ENCODE measurements around the gene KLK10.

Gene KLK10

DNA sequence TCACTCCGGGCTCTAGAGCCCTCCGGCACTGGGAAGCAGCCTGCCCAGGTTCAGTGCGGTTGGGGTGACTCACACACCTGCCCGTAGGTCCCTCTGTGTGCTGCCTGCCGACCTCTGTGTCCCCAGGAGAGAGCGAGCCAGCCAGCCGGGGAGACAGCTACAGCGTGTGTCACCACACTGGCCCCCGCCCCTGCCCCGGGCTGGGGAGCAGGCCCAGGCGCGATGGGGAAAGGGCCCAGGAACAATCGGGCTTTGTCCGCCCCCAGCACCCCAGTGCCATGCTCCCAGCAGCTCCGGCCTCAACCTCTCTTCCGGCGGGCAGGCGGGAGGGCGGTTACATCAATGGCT, 50.1 kb downstream of the KLK10 start, which contains the start of gene KLK6:
TSS of gene KLK6 (minus strand) at position 179 of the 348 bp plus-strand sequence. CDS start 1,487 bp downstream, outside the sequence.
- H3K4me3 ChIP-seq (ENCODE audit: low read depth, low read length): no peak within 1 kb of the TSS

GRCh38 chr19:50968716-50969412, 50.6 kb downstream of the KLK10 start:
- TF ChIP-seq, protein P1, sequence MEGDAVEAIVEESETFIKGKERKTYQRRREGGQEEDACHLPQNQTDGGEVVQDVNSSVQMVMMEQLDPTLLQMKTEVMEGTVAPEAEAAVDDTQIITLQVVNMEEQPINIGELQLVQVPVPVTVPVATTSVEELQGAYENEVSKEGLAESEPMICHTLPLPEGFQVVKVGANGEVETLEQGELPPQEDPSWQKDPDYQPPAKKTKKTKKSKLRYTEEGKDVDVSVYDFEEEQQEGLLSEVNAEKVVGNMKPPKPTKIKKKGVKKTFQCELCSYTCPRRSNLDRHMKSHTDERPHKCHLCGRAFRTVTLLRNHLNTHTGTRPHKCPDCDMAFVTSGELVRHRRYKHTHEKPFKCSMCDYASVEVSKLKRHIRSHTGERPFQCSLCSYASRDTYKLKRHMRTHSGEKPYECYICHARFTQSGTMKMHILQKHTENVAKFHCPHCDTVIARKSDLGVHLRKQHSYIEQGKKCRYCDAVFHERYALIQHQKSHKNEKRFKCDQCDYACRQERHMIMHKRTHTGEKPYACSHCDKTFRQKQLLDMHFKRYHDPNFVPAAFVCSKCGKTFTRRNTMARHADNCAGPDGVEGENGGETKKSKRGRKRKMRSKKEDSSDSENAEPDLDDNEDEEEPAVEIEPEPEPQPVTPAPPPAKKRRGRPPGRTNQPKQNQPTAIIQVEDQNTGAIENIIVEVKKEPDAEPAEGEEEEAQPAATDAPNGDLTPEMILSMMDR (conservative IDR thresholded peaks at IDR 0.05; ENCODE audit: low read depth, low read length): no peak
- H3K4me3 ChIP-seq (ENCODE audit: low read depth, low read length): no peak overlapping the region
- DNase-seq (ENCODE audit: low read depth): no peak

More for the DNA sequence above, 50.1 kb downstream of the KLK10 start, which contains the start of gene KLK6:
- no peak for DNase-seq (ENCODE audit: low read depth)
- TF ChIP-seq, protein P1 (conservative IDR thresholded peaks at IDR 0.05; ENCODE audit: low read depth, low read length): no peak

GRCh38 chr19:50967929-50968715, 51.4 kb downstream of the KLK10 start:
- no peak overlapping the region for H3K4me3 ChIP-seq (ENCODE audit: low read depth, low read length)
- DNase-seq (ENCODE audit: low read depth): no peak
- TF ChIP-seq, protein P1 (conservative IDR thresholded peaks at IDR 0.05; ENCODE audit: low read depth, low read length): no peak

DNA sequence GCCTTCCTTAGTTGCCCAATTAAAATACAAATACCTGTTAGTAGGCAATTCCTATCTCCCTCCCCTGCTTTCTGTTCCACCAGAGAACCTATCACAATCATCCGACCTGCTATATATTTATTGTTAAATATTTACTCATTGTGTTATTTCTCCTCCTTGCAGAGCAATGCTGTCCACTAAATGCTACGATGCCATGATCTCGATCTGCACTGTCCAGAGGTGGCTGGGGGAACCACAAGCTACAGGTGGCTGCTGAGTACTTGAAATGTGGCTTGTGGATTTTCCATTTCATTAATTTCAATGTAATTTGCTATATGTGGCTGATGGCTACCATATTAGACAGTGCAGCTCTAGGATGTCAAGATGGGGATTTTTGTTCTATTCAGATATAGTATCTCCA, 55.2 kb downstream of the KLK10 start:
- H3K4me3 ChIP-seq (ENCODE audit: low read depth, low read length): no peak overlapping the region
- TF ChIP-seq, protein P1 (conservative IDR thresholded peaks at IDR 0.05; ENCODE audit: low read depth, low read length): no peak
- DNase-seq (ENCODE audit: low read depth): no peak

DNA sequence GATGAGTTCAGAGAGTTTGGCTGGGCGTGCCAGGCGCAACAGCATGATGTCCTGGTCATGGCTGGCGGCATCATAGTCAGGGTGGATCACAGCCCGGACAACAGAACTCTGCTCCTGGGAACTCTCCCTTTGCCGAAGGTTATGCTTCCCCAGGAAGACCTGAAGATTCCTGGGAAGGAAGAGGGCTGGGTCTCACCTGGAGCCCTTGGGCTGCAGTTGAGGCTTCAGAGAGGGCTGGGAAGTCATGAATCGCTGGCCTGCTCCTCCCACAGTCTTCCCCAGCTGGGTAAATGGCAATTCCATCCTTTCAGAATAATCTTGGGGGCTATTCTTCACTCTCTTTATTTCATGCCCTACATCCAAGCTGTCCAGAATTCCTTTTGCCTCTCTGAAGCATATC, 56.1 kb downstream of the KLK10 start:
- TF ChIP-seq, protein P1 (conservative IDR thresholded peaks at IDR 0.05; ENCODE audit: low read depth, low read length): no peak
- H3K4me3 ChIP-seq (ENCODE audit: low read depth, low read length): no peak overlapping the region
- DNase-seq (ENCODE audit: low read depth): no peak

All from choroid plexus epithelial cell (primary cell).